NCI-H1092 (cell line): Measurements from ENCODE around the gene RFFL.

Experiments used
- DNase-seq: peaks from one replicate; lab custom pipeline; 2025; lab: John Stamatoyannopoulos, UW

Gene RFFL

GRCh38 chr17:35080536-35080935 is 17.0 kb upstream of the RFFL start:
- DNase-seq = no peak

- DNase-seq = no peak
Observed at GRCh38 chr17:35079547-35080423, 16.3 kb upstream of the RFFL start.

- DNase-seq = no peak
Observed at GRCh38 chr17:35076874-35077273, 13.4 kb upstream of the RFFL start.

- no peak for DNase-seq
Observed at GRCh38 chr17:35074711-35075707, 11.5 kb upstream of the RFFL start.

GRCh38 chr17:35073991-35074627 is 10.6 kb upstream of the RFFL start:
- DNase-seq = no peak

GRCh38 chr17:35073183-35073790 is 9.8 kb upstream of the RFFL start:
- DNase-seq = no peak

GRCh38 chr17:35069311-35069710 is 5.8 kb upstream of the RFFL start:
- DNase-seq = no peak

- DNase-seq = no peak
Observed at GRCh38 chr17:35068249-35068648, 4.7 kb upstream of the RFFL start.

GRCh38 chr17:35065880-35066279 is 2.4 kb upstream of the RFFL start:
- DNase-seq = no peak

- no peak for DNase-seq
Observed at GRCh38 chr17:35064516-35065215, 1.2 kb upstream of the RFFL start.

- no peak for DNase-seq
Observed at GRCh38 chr17:35062308-35062707, 1.2 kb downstream of the RFFL start.

- no peak for DNase-seq
Observed at GRCh38 chr17:35057332-35057915, 6.1 kb downstream of the RFFL start.

GRCh38 chr17:35056013-35056412 is 7.5 kb downstream of the RFFL start:
- no peak for DNase-seq

- no peak for DNase-seq
Observed at GRCh38 chr17:35053204-35053603, 10.3 kb downstream of the RFFL start.

GRCh38 chr17:35052780-35053179 is 10.7 kb downstream of the RFFL start:
- no peak for DNase-seq

GRCh38 chr17:35052241-35052610 is 11.3 kb downstream of the RFFL start:
- DNase-seq = no peak

- no peak for DNase-seq
Observed at GRCh38 chr17:35051579-35052240, 11.8 kb downstream of the RFFL start.

- DNase-seq = no peak
Observed at GRCh38 chr17:35051183-35051578, 12.3 kb downstream of the RFFL start.

- no peak for DNase-seq
Observed at GRCh38 chr17:35050170-35050569, 13.3 kb downstream of the RFFL start.

GRCh38 chr17:35048685-35049379 is 14.7 kb downstream of the RFFL start:
- DNase-seq = no peak
